HS-27A (cell line): ENCODE results near the gene OSBPL3.

Experiments used
- DNase-seq: peaks from one replicate; pipeline ENCODE4 v3.0.0-alpha.2; 2012; ENCODE audit warnings: low read depth, missing footprints

The OSBPL3 gene

DNA sequence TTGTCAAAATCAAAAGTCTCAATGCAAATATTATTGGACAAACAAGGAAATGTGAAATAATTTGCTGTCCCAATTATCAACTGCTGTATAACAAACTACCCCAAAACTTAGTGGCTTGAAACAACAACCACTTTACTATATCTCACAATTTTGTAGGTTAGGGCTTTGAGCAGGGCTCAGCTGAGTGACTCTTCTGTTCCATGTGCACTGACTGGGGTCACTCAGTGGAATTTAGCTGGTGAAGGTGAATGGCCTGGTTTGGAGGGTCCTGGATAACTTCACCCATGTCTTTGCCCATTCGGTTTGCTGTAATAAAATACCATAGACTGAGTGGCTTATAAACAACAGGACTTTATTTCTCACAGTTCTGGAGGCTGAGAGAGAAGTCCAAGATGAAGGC is 219.0 kb downstream of the OSBPL3 start:
- DNase-seq, result no peak

DNA sequence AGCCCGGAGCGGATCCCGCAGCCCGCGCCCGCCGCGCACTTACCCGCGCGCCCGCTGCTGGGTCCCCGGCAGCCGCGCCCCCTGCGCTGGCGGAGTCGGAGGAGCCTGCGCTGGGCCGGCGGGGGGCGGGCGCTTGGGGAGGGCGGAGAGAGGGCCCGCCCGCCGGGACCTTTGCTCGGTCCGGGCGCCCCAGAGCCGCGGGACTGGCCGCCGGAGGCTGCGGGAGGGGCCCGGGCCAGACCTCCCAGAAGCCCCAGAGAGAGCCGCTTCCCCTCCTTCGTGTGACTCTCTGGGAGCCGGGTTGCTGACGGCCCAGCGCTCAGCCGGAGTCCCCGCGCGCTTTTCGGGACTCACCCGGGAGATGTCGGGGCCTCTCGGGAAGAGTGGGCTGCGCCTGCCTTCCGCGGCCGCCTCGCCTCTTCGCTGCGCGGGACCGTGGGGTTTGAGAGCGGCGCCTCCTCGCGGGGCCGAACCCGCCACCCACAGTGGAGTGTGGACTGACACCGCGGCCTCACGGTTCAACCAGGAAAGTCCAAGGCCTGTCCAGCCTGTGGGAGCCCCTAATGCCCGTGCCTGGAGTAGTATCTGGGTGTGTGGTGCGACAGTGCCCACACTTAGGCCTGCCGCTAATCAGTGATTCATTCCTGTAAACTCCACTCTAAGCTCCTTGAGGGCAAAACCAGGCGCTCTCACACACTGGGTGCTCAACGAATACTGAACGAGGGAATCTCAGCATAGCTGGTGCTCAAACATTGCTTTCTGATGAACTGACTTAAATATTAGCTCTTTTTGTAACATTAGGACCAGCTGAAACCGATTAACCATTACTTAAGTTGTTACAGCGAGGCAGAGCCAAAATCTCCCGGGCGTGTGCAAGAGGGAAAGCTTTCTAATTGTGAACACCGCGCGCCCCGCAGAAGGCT is 222.4 kb downstream of the OSBPL3 start, which contains the start of gene GSDME:
GSDME (minus strand) TSS at position 112 of the 923 bp plus-strand sequence. CDS start 7,690 bp downstream, outside the sequence.
- no peak for DNase-seq

DNA sequence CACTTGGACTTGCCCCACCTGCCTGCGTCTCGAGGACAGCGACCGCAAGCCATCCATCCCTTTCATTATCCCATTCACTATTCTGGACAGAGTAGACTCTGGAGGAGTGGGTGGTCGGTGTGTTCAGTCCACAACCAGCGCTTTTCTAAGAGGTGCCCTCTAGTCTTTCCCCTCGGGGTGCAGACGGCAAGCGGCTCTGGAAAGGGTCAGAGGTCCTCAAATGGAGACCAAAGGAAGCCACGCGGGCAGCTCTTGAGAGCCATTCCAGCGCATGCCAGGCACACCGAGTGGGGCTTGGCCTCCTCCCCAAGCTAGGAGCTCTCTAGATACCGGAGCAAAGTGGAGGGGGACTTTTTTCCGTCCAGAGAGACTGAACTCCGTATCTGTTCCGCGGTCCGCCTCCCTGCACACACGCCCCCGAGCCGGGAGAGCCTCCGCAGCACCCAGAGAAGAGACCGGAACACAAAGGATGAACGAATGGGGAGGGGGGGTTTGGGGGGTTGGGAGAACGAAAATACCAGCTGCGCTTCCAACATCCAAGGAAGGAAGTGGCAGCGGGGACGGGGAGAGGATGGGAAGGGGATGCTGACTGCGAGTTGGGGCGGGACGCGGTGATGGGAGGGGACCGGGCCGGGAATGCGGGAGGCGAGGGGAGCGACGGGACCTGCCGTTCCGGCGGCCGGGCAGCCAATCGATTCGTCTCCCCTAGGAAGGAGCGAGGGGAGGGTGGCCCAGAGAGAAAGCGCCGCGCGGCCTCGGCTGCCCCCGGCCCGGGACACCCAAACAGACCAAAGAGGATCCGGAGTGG is 223.2 kb downstream of the OSBPL3 start:
- no peak for DNase-seq

DNA sequence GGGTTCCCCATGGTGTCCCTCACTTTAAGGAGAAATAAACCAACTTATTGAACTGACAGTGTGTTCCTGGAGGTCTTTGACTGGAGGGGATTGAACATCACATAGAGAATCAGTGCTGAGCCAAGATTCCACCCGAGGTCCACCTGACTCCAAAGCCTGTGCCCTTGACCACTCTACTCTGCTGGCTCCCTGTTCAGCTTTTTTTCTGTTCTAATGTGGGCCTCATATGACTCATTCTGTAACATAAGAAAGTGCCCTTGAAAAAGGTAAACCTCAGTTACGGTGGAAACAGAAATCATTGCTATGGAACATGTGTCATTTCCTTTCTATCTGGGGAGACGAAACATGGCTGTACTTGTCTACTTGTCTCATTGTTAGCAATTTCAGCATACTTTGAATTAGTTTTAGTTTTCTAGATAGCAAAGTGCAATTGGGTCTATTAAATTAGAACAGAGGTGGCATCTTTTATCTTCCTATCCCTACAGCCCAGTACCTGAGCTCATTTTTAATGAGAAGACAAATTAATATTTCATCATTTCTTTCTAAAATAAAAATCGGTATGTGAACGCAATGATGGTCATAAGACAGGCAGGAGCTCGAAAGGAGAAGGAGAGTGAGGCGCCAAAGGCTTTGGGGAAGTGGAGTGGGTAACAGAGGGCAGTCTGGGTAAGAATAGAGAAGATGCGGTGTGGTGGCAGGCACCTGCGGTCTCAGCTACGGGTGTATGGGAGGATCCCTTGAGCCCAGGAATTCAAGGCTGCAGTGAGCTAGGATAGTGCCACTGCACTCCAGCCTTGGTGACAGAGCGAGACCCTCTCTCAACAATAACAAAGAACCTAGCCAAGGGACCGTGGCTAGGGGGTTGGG is 224.2 kb downstream of the OSBPL3 start:
- no peak for DNase-seq

DNA sequence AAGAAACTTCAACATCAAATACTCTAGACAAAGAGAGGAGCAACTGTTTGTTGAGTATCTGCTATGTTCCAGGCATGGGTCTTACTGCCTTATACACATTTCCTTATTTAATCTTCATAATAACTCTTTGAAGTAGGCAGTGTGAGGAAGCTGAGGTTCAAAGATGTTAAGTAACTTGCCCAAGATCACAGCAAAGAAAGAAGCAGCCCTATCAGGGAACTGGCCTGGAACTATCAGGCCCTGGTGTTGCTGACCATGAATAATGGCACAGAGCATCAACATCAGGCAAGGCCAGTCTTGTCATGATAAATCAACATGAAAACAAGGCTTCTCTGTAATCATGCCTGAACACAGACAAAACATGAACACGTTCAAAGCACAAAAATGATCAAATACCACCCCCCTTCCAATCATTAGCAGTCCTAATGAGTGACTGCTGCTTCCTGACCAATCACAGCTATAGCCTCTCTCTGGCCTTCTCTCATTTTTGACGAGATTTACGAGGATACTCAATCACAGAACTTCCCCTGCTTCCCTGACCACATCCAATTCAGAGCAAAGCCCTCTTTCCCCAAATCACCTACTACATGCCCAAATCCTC is 225.0 kb downstream of the OSBPL3 start:
- no peak for DNase-seq

DNA sequence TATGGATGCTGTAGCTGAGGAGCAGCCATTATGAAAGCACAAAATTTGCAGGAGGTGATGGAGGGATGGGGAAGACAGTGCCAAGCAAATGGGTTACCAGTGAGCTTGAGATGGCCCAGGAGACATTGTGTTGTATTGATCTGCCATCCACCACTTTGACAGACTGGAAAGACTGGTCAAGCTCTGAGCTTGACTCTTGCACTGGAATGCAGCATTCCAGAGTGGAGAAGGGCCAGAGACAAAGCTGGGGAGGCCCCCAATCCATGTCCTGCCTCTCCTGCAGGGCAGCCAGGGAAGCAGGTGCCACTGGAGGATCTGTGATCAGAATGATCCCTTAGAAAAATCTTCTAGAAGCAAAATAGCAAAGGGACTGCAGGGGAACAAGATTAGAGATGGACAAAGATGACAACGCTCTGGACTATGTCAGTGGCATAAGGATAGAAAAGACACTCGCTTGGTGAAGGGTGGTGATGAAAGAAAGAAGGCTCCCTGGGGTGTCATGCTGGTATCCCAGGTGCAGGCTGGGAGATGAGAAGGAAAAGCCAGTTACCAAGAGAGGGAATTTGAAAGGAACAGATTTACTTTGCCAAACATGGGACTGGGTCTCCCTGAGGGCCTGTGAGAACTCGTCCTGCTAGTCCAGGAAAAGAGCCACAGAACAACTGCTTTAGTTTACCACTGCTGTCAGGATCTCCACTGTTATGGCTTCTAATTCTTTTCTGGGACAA is 227.7 kb downstream of the OSBPL3 start:
- no peak for DNase-seq

DNA sequence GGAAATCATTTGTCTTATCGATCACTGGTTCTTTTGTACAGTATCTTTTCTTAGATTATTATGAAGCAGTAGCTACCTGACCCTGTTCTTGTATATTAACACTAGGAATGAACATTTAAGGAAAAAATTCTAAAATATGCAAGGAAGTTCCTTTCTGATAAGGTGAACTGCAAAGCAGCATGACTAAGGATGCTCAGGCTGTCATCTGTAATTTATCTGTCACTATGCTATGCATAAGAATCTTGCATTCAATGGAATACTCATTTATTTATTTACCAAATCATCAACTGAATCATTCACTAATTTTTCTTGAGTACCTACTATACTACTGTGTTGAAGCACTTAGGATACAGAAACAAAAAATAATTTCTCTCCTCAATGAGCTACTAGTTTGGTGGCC is 228.5 kb downstream of the OSBPL3 start:
- DNase-seq, result no peak

DNA sequence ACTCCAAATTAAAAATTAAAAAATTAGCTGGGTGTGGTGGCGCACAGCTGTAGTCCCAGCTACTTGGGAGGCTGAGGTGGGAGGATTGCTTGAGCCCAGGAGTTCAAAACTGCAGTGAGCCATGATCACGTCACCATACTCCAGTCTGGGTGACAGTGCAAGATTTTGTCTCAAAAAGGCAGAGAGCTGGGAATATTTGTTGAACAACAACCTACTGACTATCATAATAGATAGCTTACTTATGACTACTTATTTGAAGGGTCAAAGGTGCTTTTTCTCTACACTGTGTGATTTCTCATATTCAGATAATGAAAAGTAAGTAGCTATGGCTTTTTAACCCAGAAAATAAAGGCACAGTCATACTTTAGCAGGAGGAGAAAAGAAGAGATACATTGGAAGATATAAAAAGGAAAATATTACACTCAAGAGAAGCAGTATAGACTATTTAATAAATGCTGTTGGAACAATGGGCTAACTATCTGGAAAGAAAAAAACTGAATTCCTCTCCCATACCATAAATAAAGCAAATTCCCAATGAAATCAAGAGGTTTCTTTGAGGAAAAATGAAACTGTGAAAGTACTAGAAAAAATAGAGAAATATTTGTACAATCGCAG is 229.4 kb downstream of the OSBPL3 start:
- no peak for DNase-seq

DNA sequence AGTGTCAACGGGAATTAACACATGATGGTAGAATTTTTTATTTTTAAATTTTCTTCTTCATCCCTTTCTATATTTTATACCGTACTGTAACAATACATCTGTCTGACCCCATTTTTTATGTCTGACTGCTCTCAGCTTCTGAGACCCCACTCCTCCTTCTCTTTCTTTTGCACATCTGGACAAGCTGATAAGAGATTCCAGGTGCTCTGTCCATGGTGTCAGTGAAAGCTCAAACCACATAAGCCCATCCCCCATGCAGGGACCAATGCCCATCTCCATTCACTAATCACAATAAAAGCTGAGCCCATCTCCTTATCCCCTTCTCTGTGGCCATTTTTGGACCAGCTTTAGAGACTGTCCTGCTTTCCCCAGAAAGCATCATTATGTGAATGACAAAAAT is 231.5 kb downstream of the OSBPL3 start:
- DNase-seq, result no peak
